Stimulated activated CD8-positive, alpha-beta memory T cell treated with anti-CD3 and anti-CD28 coated beads, Interleukin-2, amount 100 ng/mL, for 1 hour (primary cell): ENCODE results near the gene PRIMA1.

Experiments
- DNase-seq, 2 donors: peaks; one replicate each; pipeline ENCODE4 v3.0.0-alpha.2; 2020; ENCODE audit warnings: low read depth in 2 of 2

PRIMA1 gene

GRCh38 chr14:93732524-93732923, 55.8 kb downstream of the PRIMA1 start:
- DNase-seq, result no peak

DNA sequence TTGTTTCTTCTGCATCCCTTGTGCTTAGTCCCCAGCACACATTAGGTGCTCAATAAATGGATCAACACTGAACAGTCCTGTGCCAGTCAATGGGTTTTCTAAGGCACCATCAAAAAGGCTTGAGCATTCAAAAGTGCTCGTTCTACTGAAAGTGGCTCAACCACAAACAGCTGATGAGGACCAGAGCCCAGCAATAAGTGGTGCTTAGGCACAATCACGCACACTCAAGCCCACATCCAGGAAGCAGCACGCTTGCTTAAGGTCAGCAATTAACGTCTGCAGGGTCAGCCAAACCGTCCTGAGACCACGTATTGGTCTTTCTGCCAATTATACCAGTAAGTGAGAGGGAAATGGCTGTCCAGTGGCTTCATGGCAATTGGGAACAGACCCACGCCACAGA, 56.5 kb downstream of the PRIMA1 start:
- DNase-seq, result no peak

DNA sequence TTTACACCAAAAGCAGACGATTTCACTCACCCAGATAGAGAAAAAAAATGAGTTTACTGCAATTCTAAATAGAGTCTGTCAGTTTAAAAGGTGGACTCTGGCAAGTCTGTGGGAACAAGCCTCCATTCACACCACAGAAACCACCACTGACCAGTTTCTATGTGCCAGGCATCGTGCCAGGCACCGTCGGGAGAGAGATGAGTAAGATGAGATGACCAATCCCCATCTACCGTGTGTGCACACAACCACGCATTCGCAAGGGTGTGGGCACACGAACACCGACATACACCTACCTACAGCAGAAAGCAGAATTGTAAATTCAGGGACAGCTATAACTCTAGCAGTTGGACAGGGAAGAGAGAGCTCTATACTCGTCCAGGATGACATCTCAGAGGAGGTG, 58.3 kb downstream of the PRIMA1 start:
- DNase-seq, result no peak

- DNase-seq, result no peak
Observed at GRCh38 chr14:93728651-93729016, 59.7 kb downstream of the PRIMA1 start.

DNA sequence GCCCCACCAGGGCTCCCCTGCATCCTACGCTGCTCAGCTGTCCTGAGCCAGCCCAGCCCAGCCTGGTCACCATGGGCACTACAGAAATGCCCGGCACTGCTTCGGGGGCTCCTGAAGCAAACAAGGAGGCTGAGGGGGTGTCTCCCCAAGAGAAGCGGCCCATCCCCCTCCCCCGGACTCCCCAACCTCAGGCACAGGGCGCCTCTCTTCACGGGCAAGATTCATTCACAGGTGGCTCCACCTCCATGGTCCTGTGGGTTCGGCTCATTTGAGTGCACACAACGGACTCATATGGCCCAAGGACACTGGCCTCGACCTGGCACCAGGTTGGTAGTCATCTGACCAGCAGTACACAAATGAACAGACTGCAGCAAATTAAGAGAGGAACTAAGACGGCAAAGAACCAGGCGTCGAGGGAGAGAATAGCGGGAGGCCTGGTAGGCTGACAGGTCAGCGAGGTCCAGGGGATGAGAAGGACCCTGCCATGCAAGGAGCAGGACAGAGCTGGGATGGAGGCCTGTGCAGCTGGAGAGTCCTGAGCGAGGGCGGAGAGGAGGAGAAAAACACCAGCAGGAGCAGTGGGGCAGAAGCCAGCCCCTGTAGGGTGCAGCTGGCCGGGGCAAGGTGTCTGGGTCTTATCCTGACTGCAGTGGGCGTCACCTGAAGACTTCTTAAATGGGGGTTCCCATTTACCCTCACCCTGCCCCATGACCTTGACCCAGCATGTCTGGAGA, 60.2 kb downstream of the PRIMA1 start:
- no peak for DNase-seq

- DNase-seq, result no peak
Observed at GRCh38 chr14:93727039-93727740, 61.1 kb downstream of the PRIMA1 start.

GRCh38 chr14:93725993-93726392, 62.3 kb downstream of the PRIMA1 start:
- DNase-seq, result no peak

DNA sequence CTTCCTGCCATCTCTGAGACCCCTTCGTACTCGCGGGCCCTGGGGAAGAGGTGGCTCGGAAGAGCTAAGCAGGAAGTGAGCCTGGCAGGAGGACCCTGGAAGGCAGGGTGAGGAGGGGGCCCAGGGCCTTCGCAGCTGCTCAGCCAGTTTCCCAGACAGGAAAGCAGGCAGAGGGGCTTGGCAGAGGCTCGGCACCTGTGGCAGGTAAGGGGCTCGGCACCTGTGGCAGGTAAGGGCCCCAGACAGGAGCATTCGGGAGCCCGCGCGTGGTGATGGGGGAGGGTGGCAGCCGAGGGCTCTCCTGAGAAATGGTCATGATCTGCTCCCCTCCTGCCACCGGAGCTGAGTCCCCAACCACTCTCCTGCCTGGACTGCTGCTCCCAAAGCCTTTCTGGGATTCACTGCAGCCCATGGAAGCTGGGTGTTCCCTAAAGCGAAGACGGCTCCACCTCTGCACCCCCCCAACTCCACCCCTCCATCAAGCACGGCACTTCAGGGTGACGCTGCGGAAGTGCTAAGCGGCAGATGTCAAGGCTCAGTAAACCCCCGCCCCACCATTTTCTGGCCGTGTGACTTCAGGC, 63.2 kb downstream of the PRIMA1 start:
- DNase-seq, result no peak

DNA sequence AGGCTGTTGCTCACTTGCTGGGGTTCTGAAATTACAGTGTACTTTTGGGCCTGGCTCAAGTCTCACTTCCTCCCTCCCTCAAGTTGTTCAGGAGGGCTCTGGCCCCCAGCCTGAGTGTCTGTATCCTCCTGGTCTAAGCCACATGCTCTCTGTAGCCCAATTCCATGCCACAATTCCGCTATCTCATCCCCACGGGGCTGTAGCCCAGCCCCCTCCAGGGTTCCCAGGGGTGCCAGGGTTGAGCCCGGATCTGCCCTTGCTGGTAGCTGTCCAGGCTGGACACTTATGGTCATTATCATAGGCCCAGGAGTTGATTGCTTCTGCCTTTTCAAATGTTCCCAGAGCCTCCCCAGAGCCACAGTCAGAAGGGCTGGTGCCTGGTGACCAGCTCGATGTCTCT, 65.3 kb downstream of the PRIMA1 start:
- DNase-seq, result no peak

GRCh38 chr14:93720981-93721483, 67.3 kb downstream of the PRIMA1 start:
- no peak for DNase-seq

- no peak for DNase-seq
Observed at GRCh38 chr14:93720076-93720815, 68.0 kb downstream of the PRIMA1 start.

- DNase-seq, result no peak
Observed at GRCh38 chr14:93719256-93719655, 69.0 kb downstream of the PRIMA1 start.

GRCh38 chr14:93717668-93718320, 70.5 kb downstream of the PRIMA1 start:
- no peak for DNase-seq

- no peak for DNase-seq
Observed at GRCh38 chr14:93716746-93717667, 71.3 kb downstream of the PRIMA1 start.

DNA sequence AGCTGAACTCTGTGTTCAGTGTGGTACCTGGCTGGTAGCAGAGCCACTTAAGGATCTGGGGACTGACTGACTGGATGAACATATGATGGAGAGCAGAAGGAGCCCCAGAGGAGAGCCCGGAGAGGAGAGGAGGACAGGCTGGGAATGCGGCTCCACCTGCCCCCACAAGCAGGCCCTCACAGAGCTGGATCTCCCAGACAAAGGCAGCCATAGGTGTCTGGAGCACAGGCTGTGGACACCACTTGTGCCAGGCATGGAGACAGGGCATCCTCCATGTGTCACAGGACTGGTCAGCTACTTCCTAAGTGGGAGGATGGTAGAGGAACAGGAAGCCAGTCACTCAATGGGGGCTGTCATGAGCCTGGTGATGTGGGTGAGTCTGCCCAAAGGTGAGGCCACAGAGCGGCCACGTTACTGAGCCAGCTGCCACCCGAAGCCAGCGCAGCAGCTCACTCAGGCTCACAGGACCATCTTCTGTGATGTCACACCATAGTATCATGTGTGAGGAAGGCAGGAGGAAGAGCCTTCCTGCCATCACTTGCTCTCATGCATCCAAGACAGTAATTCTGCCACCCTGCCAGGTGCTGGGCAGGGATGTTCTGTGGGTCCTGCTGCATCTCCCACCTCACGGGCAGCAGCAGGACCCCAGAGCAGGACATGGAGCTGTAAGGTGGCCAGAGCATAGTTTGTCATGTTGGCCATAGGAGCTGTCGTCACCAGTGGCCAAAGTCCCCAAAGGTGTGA, 72.1 kb downstream of the PRIMA1 start:
- DNase-seq, result no peak

- no peak for DNase-seq
Observed at GRCh38 chr14:93715279-93715927, 72.9 kb downstream of the PRIMA1 start.

GRCh38 chr14:93714605-93715004, 73.7 kb downstream of the PRIMA1 start:
- DNase-seq, result no peak

- DNase-seq, result no peak
Observed at GRCh38 chr14:93713726-93714405, 74.4 kb downstream of the PRIMA1 start.
